Measurements from ENCODE around the gene IGSF10.

Gene IGSF10

GRCh38 chr3:151460228-151460627 lies 633 bp downstream of the IGSF10 start:
- no peak for DNase-seq (ENCODE audit: low read depth in 2 of 2)

DNA sequence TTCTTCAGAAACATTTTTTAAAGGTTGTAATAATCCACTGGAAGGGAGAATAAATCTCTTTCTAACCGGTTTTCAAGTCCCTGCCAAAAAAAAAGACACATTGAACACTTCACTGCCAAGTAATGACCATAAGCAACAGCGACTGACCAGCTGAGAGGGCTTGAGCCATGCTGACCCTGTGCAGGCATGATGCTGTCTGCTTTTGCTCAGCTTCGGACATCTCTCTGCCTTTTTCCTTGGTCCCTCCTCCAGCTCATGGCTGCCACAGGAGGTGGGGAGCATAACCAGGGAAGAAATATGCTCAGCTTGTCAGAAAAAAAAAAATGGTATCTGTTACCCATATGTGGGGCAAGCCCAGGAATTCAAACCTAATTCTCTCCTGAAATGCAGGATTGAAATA lies 1.5 kb downstream of the IGSF10 start:
- DNase-seq (ENCODE audit: low read depth in 2 of 2), result no peak

DNA sequence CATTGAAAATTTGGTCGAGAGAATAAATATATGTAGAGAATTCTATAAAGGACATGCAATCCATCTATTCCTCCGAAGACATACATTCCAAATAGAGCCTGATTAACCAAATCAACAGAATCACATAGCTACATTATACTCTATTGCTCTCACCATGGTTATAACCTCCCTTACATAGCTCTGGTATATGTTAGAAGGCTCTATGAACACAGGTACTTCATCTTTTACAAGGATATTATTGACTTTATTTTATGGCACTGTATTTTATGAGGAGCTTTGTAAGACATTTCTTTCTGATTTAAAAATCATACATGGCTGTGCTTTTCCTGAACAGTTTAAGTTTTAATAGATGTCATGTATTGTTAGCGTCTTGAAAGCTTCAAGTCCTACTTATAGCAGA lies 4.8 kb downstream of the IGSF10 start:
- no peak for DNase-seq (ENCODE audit: low read depth in 2 of 2)

DNA sequence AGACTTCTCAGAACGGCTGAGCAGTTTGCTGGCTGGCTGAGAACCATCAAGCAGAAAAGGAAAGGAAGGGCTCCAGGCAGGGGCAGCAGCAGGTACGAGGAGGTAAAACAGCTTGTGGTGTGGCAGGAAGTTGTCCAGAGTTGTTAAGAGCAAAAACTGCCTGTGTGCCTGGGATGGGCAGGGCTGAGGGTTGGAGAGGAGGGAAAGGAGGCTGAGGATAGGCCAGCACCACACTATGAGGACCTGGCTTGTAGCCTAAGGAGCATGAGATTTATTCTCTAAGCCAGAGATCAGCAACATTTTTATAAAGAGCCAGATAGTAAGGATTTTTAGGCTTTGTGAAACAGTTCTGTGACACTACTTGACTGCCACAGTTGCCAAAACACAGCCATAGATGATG lies 8.0 kb downstream of the IGSF10 start:
- DNase-seq (ENCODE audit: low read depth in 2 of 2), result no peak

DNA sequence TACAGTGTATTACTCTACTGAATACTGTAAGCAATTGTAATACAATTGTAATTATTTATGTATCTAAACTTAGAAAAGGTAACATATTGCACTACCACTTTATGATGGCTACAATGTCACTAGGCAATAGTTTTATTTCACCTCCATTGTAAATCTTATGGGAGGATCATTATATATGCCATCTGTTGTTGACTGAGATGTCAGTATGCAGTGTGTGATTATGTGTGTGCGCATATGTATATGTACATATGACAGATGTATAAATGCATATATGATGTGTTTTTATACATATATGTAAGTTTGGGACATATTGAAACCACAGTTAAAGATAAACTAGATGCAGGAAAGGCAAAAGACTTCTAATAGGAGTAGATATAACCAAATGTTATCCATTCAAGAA lies 8.5 kb downstream of the IGSF10 start:
- DNase-seq (ENCODE audit: low read depth in 2 of 2), result no peak

- no peak for DNase-seq (ENCODE audit: low read depth in 2 of 2)
These were observed 14.9 kb downstream of the IGSF10 start for GRCh38 chr3:151446002-151446340.

GRCh38 chr3:151445273-151446001 lies 15.4 kb downstream of the IGSF10 start:
- DNase-seq (ENCODE audit: low read depth in 2 of 2), result no peak

DNA sequence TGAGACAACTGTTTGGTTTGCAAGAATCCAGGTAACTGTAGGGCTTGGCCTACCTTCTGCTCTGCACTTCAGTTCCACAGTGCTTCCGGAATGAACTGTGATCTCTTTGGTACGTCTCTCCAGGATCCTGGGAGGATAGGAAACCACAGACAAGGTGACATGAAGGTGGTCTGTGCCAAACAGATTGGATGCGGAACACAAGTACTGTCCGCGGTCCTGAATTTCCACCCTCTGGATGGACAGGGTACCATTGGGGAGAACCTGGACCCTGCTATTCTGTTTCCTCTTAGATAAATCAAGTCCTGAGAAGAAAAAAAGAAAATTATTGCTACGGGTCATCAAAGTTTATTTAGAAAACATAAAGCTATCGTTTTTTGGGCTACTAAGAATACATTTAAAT lies 17.3 kb downstream of the IGSF10 start:
- DNase-seq (ENCODE audit: low read depth in 2 of 2), result no peak

- DNase-seq (ENCODE audit: low read depth in 2 of 2), result no peak
These were observed 19.9 kb downstream of the IGSF10 start for GRCh38 chr3:151440940-151441339.

DNA sequence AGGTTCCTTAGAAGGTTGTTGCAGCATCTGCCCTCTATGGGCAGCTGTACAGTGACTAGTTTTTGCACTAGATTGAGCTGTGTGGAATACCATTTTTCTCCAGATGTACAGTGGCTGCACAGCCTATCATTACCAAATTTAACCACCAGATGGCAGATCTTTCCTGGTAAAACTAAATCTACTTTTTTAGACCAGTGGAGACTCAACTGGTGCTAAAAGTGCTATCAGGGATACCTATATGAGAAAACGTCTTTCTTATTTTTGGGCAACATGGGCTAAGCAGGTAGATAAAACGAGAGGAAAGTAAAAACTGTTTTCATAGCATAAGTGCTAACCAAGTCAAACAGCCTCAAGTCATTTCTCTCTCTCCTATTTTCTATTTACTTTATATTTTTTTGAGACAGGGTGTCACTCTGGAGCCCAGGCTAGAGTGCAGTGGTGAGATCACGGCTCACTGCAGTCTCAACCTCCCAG lies 21.2 kb downstream of the IGSF10 start:
- DNase-seq (ENCODE audit: low read depth in 2 of 2), result no peak

GRCh38 chr3:151437906-151438305 lies 23.0 kb downstream of the IGSF10 start:
- no peak for DNase-seq (ENCODE audit: low read depth in 2 of 2)

GRCh38 chr3:151436675-151437446 lies 24.0 kb downstream of the IGSF10 start:
- DNase-seq (ENCODE audit: low read depth in 2 of 2), result no peak

GRCh38 chr3:151434151-151434890 lies 26.5 kb downstream of the IGSF10 start:
- no peak for DNase-seq (ENCODE audit: low read depth in 2 of 2)

DNA sequence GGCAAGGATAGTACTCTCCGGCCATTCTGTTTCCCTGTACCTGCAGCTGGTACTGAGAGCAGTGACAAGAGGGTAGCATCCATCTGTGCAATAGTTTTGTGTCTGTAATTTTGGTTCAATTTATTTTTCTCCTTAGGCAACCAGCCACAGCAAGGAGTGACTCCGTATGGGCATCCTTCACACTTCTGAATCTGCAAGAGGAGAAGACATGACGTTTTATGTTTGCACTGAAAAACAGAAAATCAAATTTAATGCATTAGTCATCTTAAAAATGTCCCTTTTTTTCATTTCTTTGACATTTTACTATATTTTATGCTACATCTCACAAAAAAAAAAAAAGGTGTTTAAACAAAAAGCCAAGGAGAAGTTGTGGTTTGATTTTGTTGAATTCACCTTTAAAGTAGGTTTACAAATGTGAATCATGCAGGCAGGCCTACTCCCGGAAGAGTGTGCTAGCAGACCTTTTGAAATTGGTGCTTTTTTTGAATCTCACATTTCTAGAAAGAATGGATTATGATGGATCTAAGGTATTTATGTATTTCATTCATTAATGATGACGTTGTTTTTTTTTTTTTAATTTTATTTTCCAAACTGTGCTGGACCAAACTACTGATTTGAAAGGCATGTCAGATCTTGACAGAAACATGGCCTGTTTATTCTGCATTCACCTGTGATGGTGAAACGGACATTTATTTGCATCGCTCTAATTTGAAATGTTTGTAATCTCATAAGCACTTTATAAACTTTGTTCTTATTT lies 28.1 kb downstream of the IGSF10 start:
- no peak for DNase-seq (ENCODE audit: low read depth in 2 of 2)

DNA sequence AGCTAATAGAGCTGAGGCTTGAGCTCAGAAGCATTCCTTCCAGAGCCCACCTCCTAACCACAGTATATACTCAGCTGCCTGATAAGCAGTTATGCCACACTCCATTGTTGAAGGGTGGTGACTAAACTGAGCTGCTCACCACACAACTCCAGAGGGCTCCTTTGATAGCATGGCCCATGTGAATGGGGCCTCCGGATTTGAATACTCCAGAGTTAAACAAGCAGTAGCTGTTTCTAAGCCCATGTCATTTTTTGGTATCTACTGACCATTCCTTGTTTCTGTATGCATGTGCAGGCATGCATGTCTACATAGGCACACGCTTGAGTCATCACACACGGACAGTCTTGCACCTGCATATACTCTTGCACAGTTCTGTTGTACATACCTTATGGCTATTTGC lies 28.9 kb downstream of the IGSF10 start:
- DNase-seq (ENCODE audit: low read depth in 2 of 2), result no peak

DNA sequence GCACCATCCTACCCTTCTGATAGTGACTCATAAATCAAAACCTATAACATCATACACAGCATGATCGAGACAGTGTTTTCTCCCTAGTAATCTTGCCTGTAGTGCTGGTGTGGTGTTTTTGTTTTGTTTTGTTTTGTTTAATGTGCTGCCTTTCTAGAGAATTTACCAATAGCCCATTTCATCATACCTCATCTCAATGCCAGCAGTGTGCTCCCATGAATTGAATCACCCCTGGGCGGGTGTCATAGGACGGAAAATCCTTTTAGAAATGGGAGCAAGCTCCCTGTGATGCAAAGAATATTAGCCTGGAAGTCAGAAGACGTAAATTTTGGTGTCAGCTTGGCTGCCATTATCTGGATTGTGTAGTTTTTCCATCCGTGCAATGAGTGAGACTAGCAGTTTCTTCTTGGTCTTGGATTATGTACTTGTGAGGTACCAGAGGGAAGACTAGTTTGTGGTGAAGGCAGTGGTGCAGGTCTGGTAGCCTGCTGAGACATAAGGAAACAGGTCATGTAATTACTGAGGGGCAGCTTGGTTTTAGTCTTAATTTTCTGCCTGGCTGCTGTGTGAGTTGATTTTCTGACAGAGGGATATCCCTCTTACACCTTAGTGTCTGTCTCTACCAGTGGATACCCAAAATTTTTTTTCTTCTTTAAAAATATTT lies 29.9 kb downstream of the IGSF10 start:
- DNase-seq (ENCODE audit: low read depth in 2 of 2), result no peak

DNA sequence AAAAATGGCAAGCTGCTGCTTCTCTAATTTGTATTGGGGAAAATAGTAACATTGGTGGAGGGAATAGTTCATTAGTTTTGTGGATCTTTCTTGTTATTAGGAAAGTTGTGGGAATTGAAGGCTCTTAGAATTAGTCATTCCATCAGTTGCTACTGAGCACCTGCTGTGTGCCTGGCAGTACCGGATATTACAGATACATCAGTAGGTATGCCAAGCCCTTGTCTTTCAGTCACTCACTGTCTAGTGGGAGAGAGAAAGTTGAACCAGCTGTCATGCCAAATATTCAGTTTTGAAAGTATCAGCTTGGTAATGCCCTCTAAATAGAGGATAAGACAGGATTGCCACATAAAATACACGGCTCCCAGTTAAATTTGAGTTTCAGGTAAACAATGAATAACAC lies 32.5 kb downstream of the IGSF10 start:
- no peak for DNase-seq (ENCODE audit: low read depth in 2 of 2)

DNA sequence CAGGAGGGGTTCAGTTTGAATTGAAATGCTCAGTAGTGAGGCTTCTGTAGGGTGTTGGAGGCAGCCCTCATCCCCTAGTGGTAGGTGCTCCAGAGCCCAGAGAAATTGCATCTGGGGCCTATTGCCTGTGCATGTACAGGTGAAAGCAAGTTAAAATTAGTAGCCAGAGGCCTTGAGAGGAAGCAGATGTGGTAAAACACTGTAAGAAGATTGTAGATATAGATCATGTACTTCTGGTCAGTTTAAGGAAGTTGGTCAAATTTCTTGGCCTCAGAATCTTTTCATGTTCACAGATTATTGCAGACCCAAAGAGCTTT lies 34.6 kb downstream of the IGSF10 start:
- no peak for DNase-seq (ENCODE audit: low read depth in 2 of 2)

DNA sequence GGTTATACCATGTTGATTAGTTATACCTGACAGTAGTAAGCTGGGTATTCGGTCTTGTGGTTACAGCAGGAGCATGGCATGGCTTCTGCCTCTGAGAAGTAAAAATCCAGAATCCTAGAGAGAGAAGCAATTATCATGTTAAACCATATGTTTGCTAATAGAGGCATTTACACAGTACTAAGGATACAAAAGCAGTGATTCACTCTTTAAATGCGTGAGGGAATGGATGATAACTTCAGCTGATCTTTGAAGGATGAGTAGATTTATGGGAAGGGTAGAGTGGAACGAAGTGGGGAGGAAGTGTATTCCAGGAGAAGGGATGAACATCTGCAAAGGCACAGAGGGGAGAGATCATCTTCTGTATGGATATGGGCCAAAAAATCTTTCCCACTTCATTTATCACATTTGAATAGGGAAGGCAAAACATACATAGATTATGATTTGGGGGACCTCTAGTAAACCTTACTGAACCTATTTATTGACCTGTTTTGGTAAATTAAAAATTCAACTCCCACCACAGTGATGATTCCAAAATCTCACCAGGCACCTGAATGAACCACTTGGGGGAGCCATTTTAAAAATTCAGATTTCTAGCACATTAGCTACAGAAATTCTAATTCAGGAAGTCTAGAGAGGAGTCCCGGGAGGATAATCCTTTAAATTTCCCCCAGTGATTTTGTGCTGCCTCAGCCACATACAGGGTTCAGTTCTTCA lies 35.1 kb downstream of the IGSF10 start:
- no peak for DNase-seq (ENCODE audit: low read depth in 2 of 2)

DNA sequence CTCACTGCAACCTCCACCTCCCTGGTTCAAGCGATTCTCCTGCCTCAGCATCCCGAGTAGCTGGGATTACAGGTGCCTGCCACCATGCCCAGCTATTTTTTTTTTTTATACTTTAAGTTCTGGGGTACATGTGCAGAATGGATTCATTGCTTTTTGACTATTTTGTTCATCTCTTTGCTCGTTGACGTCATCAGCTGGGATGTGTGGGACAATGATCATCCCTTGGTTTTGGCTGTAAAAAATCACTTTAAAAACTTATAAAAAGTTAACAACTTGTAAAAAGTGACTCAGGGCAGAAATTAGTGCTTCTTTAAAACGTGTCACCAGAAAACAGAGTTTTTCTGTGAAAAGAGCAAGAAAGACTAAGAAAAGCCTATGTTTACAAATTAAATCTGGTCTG lies 37.8 kb downstream of the IGSF10 start:
- DNase-seq (ENCODE audit: low read depth in 2 of 2), result no peak

DNA sequence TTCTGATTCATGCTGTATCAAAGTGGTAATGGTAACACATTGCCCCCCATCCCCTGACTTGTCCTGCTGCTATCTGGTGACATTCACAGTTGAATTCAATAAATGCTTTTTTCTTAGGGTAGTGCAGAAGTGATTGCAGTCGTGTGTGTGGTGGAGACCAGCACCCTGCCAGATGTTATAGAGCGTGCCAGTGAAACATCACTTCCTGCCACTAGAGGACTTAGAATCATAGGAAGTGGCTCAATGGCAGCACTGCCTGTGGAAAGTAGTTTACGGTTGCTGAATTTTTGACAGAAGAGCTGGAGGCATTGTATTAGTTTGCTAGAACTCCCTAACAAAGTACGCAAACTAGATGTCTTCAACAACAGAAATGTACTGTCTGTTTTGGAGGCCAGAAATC lies 38.9 kb downstream of the IGSF10 start:
- no peak for DNase-seq (ENCODE audit: low read depth in 2 of 2)

Data from activated CD8-positive, alpha-beta memory T cell treated with anti-CD3 and anti-CD28 coated beads for 4 hours (primary cell).